ENCODE results near the gene CLIC6.

CLIC6 gene

DNA sequence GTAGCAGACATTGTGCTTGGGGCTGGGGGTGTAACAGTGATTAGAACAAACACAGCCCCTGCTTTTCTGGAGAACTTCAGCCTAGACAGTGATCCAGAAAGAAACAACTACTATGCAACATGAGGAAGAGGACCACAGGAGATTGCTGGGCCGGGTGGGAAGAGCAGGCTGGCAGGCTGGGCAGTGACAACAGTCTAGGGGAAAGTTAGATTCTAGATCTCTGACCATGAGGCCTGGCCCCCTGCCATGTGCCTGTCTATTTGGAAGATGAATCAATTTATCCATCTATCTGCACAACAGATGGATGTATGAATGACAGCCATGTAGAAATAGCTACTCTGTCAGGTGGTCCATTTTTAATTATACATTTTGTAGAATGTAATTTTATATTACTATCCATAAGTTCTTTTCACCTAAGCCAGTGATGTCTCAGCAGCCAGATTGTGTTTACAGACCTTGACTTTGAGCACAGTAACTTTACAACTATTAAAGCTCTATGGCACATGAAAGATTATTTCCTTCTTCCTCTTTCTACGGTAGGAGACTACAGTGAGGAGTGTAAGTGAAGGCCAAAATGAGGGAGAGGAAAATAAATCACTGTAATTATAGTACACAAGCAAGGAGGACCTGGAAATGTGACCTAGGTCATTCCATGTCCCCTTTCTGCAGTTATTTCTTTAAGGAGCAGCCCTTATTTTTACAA, 15.5 kb downstream of the CLIC6 start:
- no peak for DNase-seq (ENCODE audit: insufficient read length)
- TF ChIP-seq TAF1 (IDR thresholded peaks at IDR 0.05; ENCODE audit: borderline replicate concordance, low read depth, low read length): no peak
- no peak for TF ChIP-seq POLR2AphosphoS5 (IDR thresholded peaks at IDR 0.05; ENCODE audit: low read depth, low read length)
- TF ChIP-seq POLR2A (IDR thresholded peaks at IDR 0.05; ENCODE audit: low read depth, low read length): no peak
- FAIRE-seq: no peak

DNA sequence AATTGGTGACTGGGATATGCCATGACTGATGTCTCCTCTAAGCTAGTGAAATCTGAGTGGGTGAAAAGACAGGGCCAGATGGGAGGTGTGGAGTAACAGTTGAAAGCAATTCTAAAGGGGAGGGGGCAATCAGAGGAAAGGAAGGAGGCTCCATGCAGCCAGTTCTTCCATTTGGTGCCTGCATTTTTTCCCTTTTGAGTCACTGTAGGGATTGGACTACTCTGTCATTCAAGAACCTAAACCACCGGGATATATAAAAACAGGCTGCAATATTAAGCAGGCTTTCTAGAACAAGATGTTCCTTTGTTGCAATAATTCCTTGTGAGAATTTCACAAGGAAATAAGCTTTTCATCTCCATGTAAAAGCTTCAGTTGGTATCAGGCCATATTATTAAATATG, 18.3 kb downstream of the CLIC6 start:
- FAIRE-seq: no peak
- DNase-seq (ENCODE audit: insufficient read length): no peak
- TF ChIP-seq TAF1 (IDR thresholded peaks at IDR 0.05; ENCODE audit: borderline replicate concordance, low read depth, low read length): no peak
- TF ChIP-seq POLR2AphosphoS5 (IDR thresholded peaks at IDR 0.05; ENCODE audit: low read depth, low read length): no peak
- no peak for TF ChIP-seq POLR2A (IDR thresholded peaks at IDR 0.05; ENCODE audit: low read depth, low read length)

DNA sequence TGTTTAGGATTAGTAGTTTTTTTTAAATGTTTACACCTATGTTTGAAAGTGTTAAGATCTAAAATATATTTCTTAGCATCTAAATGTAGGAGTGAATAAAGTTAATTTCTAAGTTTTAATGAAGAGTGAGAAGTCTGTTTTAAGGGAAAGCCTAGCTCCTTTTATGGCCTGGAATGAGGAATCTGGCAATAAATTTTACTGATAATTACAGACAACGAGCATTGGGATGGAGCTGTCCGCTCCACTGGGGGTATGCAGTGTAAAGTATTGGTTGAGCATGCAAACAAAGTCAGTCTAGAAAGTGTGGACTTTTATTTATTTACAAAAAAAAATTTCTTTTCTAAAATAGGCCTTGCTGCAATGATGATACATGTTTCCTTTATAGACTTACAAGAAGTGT, 19.0 kb downstream of the CLIC6 start:
- FAIRE-seq: no peak
- DNase-seq (ENCODE audit: insufficient read length): no peak
- TF ChIP-seq POLR2A (IDR thresholded peaks at IDR 0.05; ENCODE audit: low read depth, low read length): no peak

DNA sequence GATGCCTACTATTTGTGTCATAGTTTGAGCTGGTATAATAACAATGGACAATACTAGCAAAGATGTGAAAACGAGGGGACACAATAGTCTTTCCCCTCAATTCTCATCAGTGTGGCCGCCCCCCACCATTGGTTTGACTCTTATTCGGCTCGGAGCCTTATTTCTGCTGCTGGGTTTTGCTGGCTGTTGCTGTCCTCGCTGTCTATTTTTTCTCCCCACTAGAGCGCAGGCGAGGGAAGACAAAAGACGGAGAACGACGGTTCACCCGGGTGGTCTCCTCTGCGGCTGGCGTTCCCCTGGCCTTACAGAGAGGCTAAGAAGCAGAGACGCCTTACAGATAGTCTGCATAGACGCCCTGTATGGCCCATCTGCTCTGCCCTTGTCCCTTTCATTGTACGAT, 19.4 kb downstream of the CLIC6 start:
- no peak for DNase-seq (ENCODE audit: insufficient read length)
- TF ChIP-seq TAF1 (IDR thresholded peaks at IDR 0.05; ENCODE audit: borderline replicate concordance, low read depth, low read length) (no peak), POLR2AphosphoS5 (IDR thresholded peaks at IDR 0.05; ENCODE audit: low read depth, low read length) (no peak), POLR2A (IDR thresholded peaks at IDR 0.05; ENCODE audit: low read depth, low read length) (no peak)
- FAIRE-seq: peak; percentile 33

DNA sequence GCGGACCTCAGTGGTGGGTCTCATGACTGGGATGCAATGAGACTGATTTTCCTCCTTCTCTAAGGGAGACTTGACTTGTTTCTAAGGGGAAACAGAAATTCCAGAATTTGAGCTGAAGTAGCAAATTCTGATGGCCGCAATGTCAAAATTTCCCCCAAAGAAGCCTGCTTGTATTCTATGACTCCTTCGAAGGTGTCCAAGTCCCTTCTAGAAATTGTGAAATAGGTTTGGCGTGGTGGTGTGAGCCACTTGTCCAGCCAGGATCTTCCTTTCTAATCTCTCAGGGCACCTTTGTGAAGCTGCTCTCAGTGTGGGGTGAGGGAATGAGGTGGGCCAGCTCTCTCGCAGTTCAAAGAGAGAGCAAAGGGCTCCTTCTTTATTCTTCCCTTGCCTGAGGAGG, 19.9 kb downstream of the CLIC6 start:
- DNase-seq (ENCODE audit: insufficient read length) (no peak), FAIRE-seq (no peak)
- TF ChIP-seq TAF1 (IDR thresholded peaks at IDR 0.05; ENCODE audit: borderline replicate concordance, low read depth, low read length) (no peak), POLR2AphosphoS5 (IDR thresholded peaks at IDR 0.05; ENCODE audit: low read depth, low read length) (no peak), POLR2A (IDR thresholded peaks at IDR 0.05; ENCODE audit: low read depth, low read length) (no peak)

DNA sequence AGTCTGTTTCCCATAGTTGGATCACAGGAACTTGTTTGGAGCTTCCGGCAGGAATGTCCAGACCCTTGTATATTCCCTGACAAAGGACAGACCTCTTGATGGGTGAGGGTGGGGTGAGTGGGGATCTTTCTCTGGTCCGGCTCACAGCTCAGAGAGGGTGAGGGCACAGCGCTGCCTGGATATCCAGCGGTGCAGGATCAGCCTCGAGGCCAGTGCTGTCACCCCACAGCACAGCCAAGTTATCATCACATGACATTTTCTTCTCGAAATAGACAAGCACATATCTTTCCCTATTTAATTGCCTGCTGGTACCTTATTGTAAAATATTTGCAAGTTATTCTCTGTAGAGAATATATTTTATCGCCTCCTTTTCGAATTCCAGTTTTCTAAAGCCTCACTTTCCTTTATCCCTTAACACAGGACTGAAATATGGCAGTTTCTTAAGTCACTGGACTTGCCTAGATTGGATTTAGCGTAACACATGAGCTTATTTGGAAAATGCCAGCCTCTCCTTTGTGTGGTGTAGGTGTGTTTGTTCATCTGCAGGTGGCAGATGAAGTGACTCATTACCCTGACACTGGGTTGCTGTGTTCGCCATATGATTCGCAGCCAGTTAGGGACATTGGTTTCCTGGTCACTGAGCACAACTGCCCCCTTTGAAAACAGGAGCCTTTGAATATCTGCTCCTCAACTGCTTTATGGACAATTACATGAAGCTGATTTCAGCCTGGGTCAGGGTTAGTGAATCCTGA, 21.4 kb downstream of the CLIC6 start:
- FAIRE-seq (no peak), DNase-seq (ENCODE audit: insufficient read length) (no peak)
- TF ChIP-seq POLR2A (IDR thresholded peaks at IDR 0.05; ENCODE audit: low read depth, low read length) (no peak), POLR2AphosphoS5 (IDR thresholded peaks at IDR 0.05; ENCODE audit: low read depth, low read length) (no peak), TAF1 (IDR thresholded peaks at IDR 0.05; ENCODE audit: borderline replicate concordance, low read depth, low read length) (no peak)

DNA sequence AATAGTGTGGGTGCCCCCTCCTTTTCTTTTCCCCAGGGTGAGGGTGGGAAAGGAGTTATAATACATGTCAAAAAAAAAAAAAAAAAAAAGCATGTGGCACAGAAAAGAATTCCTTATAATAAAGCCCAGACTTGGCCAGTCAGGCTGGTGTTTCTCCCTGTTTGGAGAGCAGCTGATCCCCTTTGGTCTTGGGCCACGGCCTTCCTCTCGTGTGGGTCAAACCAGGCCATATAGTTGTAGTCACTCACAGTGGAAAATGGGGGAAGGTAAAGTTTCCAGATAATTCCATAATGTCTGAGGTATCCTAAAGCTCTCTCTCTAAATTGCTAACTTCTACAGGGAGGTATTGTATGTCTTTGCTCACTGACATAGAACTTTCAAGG, 22.0 kb downstream of the CLIC6 start:
- TF ChIP-seq POLR2A (IDR thresholded peaks at IDR 0.05; ENCODE audit: low read depth, low read length) (no peak), POLR2AphosphoS5 (IDR thresholded peaks at IDR 0.05; ENCODE audit: low read depth, low read length) (no peak), TAF1 (IDR thresholded peaks at IDR 0.05; ENCODE audit: borderline replicate concordance, low read depth, low read length) (no peak)
- FAIRE-seq: no peak

DNA sequence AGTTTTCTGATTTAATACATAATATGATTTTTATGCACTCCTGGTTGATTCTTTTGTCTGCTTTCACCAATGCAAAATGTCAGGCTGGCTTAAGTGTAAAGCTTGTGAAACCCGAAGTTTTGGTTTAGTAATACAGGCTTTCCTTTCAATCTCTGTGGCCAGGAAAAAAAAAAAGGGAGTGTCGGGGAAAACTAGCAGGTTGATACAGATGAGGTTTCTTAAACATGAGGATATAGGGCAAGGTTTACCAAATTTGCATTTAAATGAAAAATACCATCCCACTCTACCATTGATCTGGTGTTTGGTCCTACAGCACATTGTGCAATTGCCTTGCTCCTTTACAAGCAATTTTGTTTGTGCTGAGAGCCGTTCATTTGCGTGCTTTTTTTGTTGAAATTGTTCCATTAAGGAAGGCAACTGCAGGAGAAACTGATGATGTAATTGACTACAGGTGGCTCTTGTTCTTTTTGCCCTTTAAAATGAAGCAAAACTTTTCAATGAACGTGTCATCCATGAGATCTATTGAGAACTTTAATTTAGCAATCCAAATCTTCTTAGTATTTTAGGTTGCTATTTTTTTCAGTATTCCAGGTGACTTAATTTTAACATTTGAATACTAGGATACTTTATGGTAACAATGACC, 22.7 kb downstream of the CLIC6 start:
- DNase-seq (ENCODE audit: insufficient read length) (no peak), FAIRE-seq (no peak)
- no peak for TF ChIP-seq POLR2AphosphoS5 (IDR thresholded peaks at IDR 0.05; ENCODE audit: low read depth, low read length)
- no peak for TF ChIP-seq TAF1 (IDR thresholded peaks at IDR 0.05; ENCODE audit: borderline replicate concordance, low read depth, low read length)
- TF ChIP-seq POLR2A (IDR thresholded peaks at IDR 0.05; ENCODE audit: low read depth, low read length): no peak

More for the DNA sequence above, 22.0 kb downstream of the CLIC6 start:
- DNase-seq (ENCODE audit: insufficient read length): no peak

DNA sequence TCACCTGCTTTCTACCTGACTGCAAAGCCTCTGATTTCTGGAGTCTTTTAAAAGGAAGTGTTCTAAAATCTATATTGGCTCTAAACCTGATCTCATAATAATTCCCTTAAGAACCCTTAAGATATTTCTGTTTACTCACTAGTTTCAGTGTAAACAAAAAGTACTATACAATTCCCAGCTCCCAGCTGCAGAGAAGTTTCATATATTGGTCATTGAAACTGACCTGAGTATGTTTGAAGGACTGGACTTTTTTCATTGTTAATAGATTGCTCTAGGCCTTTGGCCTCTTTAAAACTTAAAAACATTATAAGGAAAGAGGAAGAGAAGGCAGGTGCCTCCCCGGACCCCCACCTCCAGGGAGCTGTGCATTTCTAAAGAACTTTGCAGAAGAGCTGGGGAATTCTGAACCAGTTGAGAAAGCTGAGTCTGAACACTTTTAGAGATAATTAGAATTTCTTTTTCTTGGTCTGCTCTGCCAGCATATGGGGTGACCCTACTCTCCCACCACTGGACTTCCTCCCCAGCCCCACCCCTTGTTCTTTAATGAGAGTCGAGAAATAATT, 23.7 kb downstream of the CLIC6 start:
- DNase-seq (ENCODE audit: insufficient read length) (no peak), FAIRE-seq (no peak)

DNA sequence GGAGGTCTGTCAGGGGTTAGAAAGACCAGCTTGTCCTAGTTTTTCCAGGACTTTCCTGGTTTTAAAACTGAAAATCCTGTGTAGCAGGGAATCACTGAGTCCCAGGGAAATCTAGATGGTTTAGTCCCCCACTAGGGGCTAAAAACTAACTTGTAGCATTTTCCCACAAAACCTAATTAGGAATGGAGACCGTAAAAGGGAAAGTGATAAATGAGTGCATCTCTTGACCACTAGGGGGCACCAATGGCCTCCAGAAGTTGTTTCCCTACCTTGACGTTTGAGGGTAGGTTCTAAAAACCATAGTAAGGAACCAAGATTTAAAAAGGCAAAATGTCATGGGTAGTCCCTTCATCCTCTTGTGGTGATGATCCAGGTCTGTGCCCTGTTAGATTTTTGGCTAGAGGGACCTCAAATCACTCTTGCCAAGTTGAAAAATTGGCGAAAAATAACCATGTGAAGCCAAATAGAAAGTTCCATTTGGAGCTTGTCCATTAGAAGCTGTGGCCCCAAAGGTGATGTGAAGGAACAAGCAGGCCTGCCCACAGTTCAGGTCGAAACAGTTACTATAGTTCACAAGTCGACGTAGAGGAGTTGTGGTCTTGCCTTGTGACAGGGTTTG, 24.5 kb downstream of the CLIC6 start:
- FAIRE-seq (peak; percentile 87), DNase-seq (ENCODE audit: insufficient read length) (no peak)
- TF ChIP-seq TAF1 (IDR thresholded peaks at IDR 0.05; ENCODE audit: borderline replicate concordance, low read depth, low read length): no peak
- no peak for TF ChIP-seq POLR2A (IDR thresholded peaks at IDR 0.05; ENCODE audit: low read depth, low read length)
- TF ChIP-seq POLR2AphosphoS5 (IDR thresholded peaks at IDR 0.05; ENCODE audit: low read depth, low read length): no peak

More for the DNA sequence above, 23.7 kb downstream of the CLIC6 start:
- TF ChIP-seq POLR2A (IDR thresholded peaks at IDR 0.05; ENCODE audit: low read depth, low read length) (no peak), POLR2AphosphoS5 (IDR thresholded peaks at IDR 0.05; ENCODE audit: low read depth, low read length) (no peak), TAF1 (IDR thresholded peaks at IDR 0.05; ENCODE audit: borderline replicate concordance, low read depth, low read length) (no peak)

DNA sequence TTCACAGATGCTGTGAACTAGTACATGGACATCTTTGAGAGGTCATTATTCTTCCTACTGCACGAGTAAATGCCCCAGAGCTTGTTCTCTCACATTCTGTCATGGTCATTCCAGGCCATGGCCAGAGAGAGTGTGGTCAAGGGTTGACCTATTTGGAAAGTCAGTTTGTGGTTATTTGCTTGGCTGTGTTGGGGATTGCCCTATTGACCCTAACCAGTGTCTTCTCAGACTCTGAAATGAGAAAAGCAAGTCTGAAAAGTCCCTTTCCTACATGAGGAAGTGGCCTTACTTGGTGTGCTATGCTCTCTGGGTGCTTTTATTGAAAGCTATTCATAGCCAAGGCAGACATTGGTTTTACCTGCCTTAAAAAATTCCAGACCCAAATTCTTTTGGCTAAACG, 26.6 kb downstream of the CLIC6 start:
- DNase-seq (ENCODE audit: insufficient read length) (no peak), FAIRE-seq (peak; percentile 73)
- TF ChIP-seq POLR2AphosphoS5 (IDR thresholded peaks at IDR 0.05; ENCODE audit: low read depth, low read length) (no peak), TAF1 (IDR thresholded peaks at IDR 0.05; ENCODE audit: borderline replicate concordance, low read depth, low read length) (no peak), POLR2A (IDR thresholded peaks at IDR 0.05; ENCODE audit: low read depth, low read length) (no peak)
